HG03108 (cell line): ENCODE measurements around the gene OSCAR.
A peak's percentile ranks its signal among the peaks of the same experiment; 100 is the strongest.
"Not testable (repeated sequence)": the region's sequence is repeated elsewhere in the genome, so short reads cannot be mapped to it uniquely, and the experiment has no call there.

Source experiments
- ATAC-seq: cut with Tn5 transposase; IDR thresholded peaks from one replicate; pipeline ENCODE4 v1.9.1; 2021; ENCODE audit warnings: moderate library complexity; ENCODE audit not compliant: unreplicated experiment

Gene OSCAR

DNA sequence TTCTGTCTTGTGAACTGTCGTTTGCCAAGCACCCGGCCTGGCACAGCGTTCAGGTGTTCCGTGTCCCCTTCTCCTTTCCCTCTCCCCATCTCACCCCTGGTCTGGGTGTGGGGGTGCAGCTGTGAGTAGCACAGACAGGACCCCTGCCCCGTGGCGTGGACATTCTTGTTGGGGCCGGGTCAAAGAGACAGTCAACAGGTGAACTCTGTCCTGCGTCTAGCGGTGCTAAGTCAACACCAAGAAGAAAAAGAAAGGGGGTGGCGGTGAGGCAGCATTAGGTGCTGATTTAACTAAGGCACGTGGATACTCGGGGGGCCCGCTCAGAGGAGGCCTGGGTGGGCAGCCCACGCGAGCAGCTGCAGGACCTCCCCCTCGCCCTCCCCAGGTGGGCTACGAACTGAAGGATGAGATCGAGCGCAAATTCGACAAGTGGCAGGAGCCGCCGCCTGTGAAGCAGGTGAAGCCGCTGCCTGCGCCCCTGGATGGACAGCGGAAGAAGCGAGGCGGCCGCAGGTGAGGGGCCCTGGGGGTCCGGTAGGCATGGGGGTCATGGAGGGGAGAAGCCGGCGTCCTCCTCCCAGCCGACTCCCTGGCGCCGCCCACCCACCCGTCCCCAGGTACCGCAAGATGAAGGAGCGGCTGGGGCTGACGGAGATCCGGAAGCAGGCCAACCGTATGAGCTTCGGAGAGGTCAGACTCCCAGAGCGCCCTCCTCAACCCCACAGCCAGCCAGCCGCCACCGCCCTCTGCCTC is 27.3 kb upstream of the OSCAR start:
- no peak for ATAC-seq

- ATAC-seq: no peak
Observed at GRCh38 chr19:54125713-54126112, 25.1 kb upstream of the OSCAR start.

GRCh38 chr19:54124393-54124792 is 23.8 kb upstream of the OSCAR start:
- no peak for ATAC-seq

GRCh38 chr19:54123682-54124081 is 23.1 kb upstream of the OSCAR start:
- ATAC-seq: no peak

- ATAC-seq: no peak
Observed at GRCh38 chr19:54121259-54121658, 20.7 kb upstream of the OSCAR start.

GRCh38 chr19:54115109-54116063 is 14.8 kb upstream of the OSCAR start, which contains the start of the genes PRPF31 and TFPT:
PRPF31 (plus strand) TSS chr19:54115754; CDS start chr19:54118279, 2,525 bp downstream.
TFPT (minus strand) TSS chr19:54115657; CDS start chr19:54115269, 388 bp downstream.
- ATAC-seq: peak; percentile 78

DNA sequence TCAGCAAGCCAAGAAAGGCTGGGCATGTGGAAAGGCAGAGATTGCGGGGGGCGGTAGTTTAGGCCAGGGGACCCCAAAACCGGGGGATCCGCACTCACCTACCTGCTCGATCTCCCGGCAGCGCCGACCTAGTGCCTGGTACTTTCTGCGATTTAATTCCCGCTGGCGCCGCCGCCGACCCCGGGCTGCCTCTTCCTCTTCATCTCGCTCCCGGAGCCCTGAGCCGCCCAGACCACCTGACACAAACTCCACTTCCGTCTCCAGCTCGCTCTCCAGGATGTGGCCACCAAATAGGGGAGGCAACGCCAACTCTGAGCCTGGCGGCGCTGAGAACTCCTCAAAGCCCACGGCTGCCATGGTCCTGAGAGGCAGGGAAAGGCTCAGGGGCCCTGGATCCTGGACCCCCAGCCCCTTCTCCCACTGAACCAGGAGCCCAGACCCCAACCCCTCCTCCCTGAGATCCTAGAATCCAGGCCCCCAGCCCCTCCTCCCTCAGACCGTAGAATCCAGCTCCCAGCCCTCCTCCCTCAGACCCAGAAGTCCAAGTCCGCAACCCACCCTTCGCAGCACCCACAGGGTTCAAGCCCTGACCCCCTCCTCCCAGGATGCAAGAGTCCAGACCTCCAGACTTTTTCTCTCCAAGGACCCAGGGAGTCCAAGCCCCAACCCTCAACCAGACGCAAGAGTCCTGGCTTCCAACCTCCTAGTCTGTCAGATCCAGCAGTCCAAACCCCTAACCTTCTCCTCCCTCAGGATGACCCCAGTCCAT is 13.9 kb upstream of the OSCAR start:
- no peak for ATAC-seq

DNA sequence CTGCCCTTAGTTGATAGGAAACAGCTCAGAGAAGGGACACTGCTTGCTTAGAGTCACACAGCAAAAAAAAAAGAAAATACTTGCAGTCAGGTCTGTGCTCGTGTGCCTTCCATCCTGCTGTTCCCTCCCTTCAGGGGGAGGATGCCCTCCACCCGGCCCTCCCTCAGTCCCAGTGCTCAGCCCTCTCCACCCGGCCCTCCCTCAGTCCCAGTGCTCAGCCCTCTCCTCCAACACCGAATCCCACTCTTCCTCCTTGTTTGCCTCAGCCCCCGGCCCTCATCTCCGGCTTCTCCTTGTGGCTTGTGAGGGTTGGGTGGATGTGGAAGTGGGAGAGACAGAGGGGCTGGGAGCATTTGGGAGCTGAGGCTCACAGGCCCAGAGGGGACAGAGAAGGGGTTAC is 9.0 kb upstream of the OSCAR start:
- ATAC-seq: no peak

DNA sequence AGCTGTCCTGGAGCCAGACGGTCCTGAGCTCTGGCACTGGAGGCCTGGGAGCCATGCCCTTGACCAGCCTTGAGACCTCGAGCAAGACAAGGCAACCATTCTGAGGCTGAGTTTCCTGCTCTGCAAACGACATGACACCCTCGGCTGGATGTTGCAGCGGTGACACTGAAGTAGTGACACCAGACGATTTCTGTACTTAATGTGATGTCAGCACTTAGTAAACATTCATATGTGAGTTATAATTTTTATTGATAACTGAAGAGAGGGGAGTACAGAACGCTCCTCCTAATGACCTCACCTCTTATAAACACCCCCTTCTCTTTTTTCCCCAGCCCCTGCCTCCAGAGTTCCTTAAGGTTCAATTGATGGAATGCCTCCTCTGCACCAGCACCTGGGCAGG is 7.9 kb upstream of the OSCAR start:
- no peak for ATAC-seq

GRCh38 chr19:54107876-54108490 is 7.4 kb upstream of the OSCAR start:
- no peak for ATAC-seq

DNA sequence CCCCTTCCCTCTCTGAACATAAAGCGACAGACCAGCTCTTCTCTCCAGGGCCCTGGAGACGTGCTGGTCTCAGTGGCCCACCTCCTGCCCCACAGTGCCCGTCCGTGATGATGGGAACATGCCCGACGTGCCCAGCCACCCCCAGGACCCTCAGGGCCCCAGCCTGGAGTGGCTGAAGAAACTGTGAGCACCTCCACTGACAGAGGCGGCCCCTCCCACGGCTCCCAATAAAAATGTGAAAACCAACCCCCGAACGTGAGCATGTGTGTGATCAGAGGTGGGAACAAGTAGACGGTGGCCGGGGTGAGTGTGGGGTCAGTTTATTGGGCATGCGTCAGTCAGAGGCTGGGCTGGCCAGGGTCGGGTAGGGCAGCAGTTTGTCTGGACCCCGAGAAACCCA is 6.1 kb upstream of the OSCAR start:
- ATAC-seq: no peak

DNA sequence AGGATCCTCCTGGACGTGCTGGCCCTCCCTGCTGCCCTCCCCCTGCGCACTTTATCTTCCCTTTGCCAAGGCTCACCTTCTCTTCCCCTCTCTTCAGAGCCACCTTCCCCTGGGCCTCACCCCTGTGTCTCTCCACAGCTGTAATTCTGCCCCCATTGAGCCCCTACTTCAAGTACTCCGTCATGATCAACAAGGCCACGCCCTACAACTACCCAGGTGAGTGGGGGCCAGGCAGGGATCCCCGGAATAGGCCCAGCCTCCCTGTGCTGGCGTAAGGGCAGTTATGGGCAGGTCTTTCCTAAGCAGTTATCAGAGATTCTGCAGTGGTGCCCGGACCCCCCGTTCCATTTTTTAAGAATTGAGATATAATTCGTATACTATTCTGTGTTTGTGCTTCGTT is 5.2 kb upstream of the OSCAR start:
- ATAC-seq: no peak

DNA sequence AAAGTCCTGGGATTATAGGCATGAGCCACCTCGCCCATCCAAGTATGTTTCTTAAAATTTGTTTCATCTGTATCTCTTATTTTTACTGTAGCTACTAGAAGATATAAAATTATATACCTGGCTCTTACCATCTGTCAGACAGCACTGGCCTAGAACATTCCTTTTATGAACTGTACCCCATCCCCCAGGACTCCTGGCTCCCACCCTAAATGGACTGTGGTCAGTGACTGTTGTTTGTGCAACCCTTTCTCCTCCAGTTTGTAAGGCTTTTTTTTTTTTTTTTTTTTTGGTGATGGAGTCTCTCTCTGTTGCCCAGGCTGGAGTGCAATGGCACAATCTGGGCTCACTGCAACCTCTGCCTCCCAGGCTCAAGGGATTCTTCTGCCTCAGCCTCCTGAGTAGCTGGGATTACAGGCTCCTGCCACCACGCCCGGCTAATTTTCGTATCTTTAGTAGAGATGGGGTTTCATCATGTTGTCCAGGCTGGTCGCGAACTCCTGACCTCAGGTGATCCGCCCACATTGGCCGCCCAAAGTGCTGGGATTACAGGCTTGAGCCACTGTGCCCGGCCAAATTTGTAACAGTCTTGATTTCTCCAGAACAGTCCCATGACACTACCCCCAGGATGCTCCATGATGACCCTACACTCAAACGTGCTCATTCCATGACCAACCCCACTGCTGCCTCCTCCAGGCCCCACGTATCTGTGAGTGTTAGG is 4.6 kb upstream of the OSCAR start:
- no peak for ATAC-seq

- ATAC-seq: peak; percentile 94
Observed at GRCh38 chr19:54102421-54103169, 2.0 kb upstream of the OSCAR start, which contains the start of gene NDUFA3. NDUFA3 (plus strand) TSS chr19:54102855; CDS start chr19:54102879, 24 bp downstream.

DNA sequence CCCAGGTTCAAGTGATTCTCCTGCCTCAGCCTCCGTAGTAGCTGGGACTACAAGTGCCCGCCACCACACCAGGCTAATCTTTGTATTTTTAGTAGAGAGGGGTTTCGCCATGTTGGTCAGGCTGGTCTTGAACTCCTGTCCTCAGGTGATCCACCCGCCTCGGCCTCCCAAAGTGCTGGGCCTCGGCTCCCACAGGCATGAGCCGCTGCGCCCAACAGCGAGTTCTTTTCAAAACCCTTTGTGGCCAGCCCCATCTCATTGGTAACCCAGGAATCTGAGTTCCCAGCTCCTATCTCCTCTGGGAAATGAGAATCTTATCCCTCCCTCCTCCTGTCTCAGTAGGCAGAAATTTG is 724 bp downstream of the OSCAR start:
- ATAC-seq: not testable (repeated sequence)

DNA sequence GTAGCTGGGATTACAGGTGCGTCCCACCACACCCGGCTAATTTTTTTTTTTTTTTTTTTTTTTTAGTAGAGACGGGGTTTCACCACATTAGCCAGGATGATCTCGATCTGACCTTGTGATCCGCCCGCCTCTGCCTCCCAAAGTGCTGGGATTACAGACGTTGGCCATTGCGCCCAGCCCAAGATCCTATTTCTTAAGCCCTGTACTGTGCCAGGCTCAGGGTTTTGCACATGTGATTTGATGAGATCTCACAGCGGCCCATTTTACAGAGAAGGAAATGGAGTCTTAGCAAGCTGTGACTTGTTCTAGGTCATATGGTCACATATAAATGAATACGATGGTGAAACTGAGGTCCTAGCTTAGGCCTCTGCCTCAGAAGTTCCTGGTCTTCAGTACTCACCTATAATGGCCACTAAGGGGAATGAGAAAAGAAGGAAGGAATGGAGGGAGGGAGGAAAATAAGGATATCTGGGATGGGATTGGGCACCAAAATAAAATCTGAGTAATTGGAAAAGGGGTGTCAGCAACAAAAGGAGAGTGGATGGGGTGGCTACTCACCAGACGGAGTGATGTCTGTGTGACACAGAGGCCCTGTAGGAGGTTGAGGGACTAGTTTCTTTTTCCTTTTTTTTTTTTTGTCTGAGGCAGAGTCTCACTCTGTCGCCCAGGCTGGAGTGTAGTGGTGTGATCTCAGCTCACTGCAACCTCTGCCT is 1.3 kb downstream of the OSCAR start:
- ATAC-seq: no peak

DNA sequence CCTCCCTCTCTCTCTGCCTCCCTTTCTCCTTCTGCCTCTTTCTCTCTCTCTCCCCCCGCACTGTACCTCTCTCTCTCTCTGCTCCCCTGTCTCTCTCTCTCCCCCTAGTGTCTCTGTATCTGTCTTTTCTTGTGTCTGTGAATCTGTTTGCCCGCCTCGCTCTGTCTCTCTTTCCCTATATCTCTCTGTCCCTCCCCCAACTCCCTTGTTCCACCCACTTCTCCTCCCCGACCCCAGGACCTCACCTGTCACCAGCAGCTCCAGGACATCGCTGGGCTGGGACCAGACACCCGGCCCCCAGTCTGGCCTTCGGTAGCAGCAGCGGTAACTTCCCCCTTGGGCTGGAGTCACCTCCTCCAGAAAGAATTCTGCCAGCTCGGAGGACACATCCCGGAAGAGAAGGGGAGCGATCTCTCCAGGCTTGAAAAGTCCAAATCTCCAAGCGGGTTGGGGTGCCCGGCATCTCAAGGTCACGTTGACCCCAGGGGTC is 3.9 kb downstream of the OSCAR start:
- no peak for ATAC-seq

DNA sequence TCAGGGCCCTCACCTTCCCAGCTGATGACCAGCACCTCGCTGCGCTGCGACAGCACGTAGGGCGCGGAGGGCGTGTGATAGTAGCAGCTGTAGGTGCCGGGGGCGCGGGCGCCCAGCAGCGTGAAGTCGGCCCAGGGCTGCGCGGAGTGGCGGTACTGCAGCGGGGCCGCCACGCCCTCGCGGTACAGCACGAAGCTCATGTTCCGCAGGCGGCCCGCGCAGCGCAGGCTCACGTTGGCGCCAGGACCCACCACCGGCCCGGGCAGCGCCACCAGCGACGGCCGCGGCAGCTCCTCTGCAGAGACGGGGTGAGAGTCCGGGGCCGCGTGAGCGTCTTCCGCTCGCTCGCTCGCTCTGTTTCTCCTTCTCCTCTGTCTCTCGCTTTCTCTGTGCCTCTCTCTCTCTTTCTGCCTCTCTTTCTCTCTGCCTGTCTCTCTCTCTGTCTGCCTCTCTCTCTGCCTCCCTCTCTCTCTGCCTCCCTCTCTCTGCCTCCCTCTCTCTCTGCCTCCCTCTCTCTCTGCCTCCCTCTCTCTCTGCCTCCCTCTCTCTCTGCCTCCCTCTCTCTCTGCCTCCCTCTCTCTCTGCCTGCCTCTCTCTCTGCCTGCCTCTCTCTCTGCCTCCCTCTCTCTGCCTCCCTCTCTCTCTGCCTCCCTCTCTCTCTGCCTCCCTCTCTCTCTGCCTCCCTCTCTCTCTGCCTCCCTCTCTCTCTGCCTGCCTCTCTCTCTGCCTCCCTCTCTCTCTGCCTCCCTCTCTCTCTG is 4.6 kb downstream of the OSCAR start:
- ATAC-seq: not testable (repeated sequence)
